ENCODE results near the gene ZNF521.
A peak's percentile ranks its signal among the peaks of the same experiment; 100 is the strongest.

The ZNF521 gene

GRCh38 chr18:25335676-25336075 is 16.3 kb downstream of the ZNF521 start:
- DNase-seq (ENCODE audit: low spot score) (no peak), FAIRE-seq (no peak)

DNA sequence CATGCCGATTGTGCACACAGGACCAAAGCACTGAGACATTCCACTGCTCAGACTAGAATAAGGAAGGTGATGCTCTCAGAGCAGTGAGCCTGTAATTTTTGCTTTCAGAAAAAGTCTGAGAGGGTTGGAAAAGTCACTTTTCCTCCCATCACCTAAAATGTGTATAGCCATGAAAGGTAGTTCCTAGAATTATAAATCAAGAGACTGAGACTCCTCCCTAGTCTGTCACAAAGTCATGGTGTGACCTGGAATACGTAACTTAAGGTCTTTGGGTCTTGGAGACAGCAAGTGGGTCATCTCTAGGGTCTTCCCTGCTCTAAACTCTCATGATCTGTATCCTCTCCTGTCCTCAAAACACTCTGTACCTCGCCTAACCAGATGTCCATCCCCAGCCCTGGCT is 16.9 kb downstream of the ZNF521 start:
- DNase-seq (ENCODE audit: low spot score) (no peak), FAIRE-seq (no peak)

- FAIRE-seq (no peak), DNase-seq (ENCODE audit: low spot score) (no peak)
Observed at GRCh38 chr18:25334588-25334987, 17.4 kb downstream of the ZNF521 start.

DNA sequence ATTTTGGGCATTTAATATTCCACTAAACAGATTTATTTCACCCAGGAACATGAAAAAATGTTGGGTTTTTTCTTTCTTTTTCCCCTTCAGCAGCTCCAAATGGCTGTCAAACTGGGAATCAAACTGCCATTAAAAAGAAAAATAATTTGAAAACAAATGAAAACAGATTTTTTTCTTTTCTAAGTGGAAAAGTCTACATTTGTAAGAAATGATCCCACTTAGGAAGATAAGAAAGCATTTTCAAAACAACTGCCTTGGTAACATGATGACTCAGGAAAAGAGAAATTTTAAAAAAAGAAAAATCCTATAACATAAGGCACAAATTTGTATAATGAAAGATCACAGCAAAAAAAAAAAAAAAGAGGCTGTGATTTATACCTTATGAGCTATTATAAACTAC is 20.0 kb downstream of the ZNF521 start:
- FAIRE-seq, result no peak

DNA sequence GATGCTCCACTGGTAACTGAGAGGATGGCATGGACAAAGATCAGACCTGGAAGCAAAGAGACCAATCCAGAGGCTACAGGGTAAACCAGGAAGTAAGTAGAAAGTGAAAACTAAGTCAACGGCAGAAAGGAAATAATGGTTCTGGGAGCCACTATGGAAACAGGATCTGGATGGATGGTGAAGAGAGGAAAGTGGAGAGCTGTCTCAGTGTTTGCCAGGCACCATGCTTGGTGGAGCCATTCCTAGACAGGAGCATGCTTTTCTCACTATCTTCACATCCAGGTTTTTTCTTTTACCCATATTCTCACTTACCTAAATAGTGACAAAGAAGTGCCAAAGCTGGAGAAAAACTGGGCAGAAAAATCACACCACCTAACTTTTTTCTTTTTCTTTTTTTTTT is 22.2 kb downstream of the ZNF521 start:
- FAIRE-seq (no peak), DNase-seq (ENCODE audit: low spot score) (no peak)

More for the DNA sequence above, 20.0 kb downstream of the ZNF521 start:
- no peak for DNase-seq (ENCODE audit: low spot score)

DNA sequence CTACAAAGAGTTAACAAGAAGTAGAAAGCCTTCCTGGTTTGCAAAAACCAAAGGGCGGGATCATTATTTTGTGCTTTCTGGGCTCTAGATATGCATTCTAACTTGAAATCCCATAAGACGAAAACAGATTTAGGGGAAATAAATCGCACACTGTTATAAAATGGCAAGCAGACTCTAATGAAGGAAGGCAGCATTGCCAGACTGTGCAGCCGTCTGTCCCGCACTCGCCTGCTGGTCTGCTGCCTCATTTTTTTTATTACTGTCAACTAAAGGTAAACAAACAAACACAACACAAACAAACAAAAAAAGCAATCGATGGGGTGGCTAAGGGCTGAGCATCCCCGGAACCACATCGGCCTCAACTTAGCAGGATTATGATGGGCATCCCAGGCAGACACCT is 24.4 kb downstream of the ZNF521 start:
- DNase-seq (ENCODE audit: low spot score) (no peak), FAIRE-seq (no peak)

- DNase-seq (ENCODE audit: low spot score), result no peak
- no peak for FAIRE-seq
Observed at GRCh38 chr18:25326361-25326952, 25.5 kb downstream of the ZNF521 start.

DNA sequence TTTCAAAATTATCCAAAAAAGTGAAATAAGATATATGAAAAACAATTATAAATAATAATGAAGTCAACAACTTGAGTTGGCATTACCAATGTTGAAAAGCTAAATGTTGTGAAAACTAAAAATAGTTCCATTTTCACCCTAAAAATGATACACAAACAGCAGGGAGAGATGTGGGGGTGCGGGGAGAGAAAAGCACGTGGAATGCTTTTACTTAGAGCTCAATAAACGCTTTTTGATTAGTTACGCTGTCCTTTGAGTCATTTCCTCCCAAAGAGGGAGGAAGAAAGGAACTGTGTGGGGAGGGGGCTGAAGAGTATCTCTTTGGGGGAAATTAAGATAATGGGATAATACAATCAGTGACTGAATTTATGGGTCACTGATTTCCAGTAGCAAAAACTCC is 29.2 kb downstream of the ZNF521 start:
- FAIRE-seq (no peak), DNase-seq (ENCODE audit: low spot score) (no peak)

DNA sequence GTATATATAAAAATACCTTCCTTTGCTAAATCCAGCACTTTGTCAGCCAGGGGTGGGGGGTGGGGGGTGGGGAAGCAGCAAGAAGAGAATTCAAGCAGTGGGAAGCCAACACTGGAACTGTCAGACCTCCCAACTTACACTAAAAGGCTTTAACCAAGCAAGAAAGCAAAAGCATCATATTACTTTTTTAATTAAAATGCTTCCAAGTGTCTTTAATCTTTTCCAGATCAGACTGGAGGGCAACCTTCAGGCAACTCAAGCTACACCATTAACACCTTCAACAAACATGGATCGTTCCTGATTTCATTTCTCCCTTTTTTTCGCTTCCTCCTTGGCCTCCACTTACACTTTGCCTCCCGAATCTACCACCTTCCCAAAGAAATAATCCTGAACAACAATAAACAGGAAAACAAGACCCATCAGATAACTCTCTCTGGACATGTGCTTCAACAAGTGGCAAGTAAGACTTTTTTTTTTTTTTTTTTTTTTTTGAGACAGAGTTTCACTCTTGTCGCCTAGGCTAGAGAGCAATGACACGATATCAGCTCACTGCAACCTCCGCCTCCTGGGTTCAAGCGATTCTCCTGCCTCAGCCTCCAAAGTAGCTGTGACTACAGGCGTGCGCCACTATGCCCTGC is 35.5 kb downstream of the ZNF521 start:
- no peak for FAIRE-seq
- no peak for DNase-seq (ENCODE audit: low spot score)

DNA sequence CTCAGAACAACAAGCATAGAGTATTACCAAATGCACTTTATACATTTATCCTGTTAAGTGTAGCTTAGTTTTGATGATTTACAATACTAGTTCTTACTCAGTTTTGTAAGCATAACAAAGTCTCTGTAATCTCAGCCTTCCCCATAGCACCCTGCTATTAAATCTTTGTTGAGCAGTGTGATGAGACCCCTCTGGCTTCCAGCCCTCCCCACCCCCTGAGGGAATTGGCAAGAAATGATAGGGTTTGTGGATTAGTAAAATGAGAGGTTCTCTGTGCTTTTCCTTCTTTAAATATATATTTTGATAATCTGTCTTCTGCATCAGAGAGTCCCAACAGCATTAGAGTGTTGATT is 37.2 kb downstream of the ZNF521 start:
- FAIRE-seq, result no peak

DNA sequence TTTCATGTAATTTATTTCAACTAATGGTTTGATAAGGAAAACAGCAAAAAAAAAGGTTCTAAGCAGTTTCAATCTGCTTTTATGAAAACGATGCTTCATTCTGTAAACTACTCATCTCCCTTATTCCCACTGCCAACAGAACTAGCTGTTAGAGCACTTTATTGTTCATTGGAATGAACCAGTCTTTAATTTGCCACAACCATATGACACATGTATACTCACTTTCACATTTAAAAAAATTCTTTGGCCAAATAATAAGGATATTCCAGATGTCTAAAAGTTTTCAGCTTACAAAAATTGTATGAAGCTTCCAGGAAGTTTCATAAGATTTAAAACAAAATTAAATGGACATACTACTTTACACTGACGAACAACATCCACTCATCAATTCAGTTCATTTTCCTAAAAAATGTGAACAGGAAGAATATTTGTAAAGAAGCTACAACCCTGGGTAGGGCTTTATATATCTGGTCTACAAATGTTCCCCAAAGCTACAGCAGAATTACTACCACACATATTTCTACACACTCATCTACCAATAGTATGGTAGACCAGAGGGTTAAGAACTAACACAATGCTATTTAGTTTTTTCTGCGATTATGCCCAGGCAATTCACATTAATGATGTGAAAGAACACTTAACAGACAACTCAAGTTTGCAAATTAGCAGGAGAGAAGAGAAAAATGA is 37.7 kb downstream of the ZNF521 start:
- DNase-seq (ENCODE audit: low spot score), result no peak

More for the DNA sequence above, 37.2 kb downstream of the ZNF521 start:
- DNase-seq (ENCODE audit: low spot score), result no peak

GRCh38 chr18:25313268-25313667 is 38.7 kb downstream of the ZNF521 start:
- DNase-seq (ENCODE audit: low spot score) (no peak), FAIRE-seq (no peak)

More for the DNA sequence above, 37.7 kb downstream of the ZNF521 start:
- FAIRE-seq, result no peak

DNA sequence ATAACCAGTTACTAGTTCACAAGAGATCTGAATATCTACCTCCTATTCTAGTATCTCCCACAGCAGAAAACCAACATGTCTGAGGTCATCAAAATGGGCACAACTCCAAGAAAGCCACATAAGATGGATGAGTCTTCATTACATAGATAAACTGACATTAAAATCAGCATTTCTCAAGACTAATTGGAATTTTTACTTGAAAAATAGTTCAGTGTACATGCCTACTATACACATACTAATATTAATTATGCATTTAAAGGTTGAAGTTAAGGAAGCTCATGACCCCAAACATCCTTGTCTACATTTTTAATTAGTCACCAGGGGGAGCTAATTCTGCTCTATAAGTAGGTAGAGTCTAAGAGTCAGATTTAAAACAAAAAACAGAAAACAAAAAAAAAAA is 41.9 kb downstream of the ZNF521 start:
- FAIRE-seq (no peak), DNase-seq (ENCODE audit: low spot score) (no peak)

DNA sequence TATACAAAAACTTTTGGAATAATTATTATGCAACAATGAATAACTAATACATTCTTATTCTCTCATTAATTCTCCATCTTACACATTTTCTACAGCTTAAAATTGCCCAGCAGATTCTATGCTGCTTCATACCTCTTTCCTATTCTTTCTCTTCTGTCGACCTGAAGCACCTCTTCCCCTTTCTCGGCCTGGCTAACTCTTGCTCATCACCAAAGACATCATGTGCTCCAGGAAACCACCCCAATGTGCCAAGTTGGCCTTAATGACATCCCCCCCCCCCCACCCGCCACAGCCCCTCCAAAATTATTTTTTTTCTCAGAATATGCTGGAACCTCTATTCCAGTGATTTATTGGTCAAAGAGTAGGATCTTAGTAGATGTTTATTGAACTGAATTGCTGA is 43.6 kb downstream of the ZNF521 start:
- DNase-seq (ENCODE audit: low spot score) (no peak), FAIRE-seq (no peak)

- DNase-seq (ENCODE audit: low spot score) (no peak), FAIRE-seq (no peak)
Observed at GRCh38 chr18:25307192-25307591, 44.8 kb downstream of the ZNF521 start.

DNA sequence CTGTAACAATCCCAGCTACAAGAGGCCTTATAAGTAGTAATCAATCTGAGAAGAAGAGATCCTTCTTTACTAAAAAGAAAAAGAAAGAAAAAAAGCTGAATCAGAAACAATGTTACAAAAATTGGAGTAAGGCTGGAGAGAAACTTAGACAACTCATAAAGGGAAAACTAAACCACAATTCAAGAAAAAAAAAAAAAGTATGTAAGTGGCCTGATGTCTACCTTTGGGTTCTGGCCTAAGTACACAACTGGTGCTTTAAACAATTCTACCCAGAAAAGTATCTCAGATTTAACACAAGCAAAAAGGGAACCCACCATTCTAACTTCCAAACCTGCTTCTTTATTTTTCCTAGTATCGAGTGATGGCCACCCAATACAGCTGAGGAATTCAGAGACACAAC is 45.3 kb downstream of the ZNF521 start:
- FAIRE-seq (no peak), DNase-seq (ENCODE audit: low spot score) (no peak)

GRCh38 chr18:25305584-25305983 is 46.4 kb downstream of the ZNF521 start:
- DNase-seq (ENCODE audit: low spot score), result no peak
- no peak for FAIRE-seq

DNA sequence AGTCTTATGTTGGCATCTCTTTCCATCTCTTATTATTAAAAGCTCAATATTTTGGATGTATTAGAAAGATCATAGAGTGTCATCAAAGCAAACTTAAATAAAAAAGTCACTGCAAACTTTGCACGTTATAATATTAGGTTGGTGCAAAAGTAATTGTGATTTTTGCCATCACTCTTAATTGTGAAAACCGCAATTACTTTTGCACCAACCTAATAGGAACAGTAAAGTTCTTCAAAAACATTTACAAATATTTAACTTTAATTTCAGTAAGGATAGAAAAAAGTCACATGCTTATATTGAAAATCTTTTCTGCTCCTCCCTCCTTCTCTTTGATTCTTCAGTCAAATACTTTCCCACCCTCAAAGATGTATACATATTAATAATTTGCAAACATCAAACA is 51.5 kb downstream of the ZNF521 start:
- FAIRE-seq (no peak), DNase-seq (ENCODE audit: low spot score) (no peak)

DNA sequence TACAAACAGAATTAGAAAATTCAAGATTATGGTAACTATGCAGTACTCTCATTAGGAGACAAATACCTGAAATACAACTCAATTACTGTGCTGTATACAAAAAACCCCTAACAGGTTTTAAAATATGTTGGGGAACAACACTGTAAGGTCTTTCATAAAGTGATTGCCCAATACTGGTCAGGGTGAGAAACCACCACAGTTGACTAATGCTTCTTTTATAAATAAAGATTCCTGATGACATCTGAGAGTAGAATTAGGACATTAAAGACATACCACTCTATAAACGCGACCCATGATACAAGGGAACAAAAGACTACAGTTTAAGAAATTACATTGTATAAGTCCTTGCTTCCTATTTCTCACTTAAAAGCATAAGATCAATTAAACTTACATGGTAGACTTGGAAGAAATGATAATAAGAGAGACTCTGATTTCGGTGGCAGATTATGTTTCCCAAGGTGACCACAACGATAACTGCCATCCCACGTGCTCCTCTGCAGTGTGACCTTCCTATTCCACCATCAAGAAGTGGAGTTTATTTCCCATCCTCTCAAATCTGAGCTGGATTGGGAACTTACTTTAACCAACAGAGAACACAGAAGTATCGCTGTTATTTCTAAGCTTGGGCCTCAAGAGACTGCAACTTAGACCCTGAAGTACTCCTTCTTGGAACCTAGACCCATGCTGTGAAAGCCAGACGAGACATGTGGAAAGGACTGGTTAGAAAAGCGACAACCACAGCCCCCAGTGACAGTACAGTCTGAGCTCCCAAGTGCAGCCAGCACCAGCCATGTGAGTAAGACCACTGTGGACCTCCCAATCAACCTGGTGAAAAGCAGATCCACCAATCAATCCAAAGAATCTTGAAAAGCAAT is 52.3 kb downstream of the ZNF521 start:
- no peak for DNase-seq (ENCODE audit: low spot score)
- FAIRE-seq, result no peak

DNA sequence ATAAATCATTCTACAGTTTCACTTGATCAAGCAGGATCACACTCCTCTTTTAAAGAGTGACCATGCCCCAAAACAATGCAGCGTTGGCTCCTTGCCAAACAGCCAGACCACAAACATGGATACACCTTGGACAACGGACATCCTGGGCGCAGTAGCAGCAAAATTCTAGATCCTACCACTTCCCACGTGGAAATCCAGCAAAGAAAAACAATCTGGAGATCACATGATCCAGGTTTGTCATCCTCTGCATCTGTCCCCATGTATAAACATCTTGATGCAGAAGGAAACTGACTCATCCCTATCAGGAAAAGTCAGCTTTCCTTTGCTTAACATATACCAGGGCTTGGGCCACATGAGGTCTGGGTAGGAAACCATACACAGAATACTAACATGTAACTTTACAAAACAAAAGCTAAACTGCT is 53.1 kb downstream of the ZNF521 start:
- peak; percentile 29 for DNase-seq (ENCODE audit: low spot score)
- no peak for FAIRE-seq

DNA sequence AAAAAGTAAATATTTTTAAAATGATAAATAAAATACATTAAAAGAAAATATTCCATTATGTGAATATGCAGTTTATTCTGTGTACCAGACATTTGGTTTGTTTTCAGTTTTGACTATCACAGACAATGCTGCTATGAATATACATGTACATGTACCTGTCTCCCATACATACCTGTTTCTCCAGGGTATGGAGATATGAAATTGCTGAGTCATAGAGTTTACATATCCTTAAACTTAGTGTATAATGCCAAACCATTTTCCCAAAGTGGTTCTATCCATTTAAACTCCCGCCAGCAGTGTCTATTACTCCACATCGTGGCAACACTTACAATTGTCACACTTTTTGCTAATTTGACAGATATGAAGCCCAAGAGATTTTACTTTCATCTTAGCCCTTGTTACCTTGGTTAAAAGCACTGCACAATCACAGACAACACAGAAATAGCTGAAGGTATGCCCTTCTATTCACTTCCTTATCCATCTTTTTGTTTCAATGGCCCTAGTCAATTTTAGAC is 56.3 kb downstream of the ZNF521 start:
- no peak for DNase-seq (ENCODE audit: low spot score)
- no peak for FAIRE-seq

- no peak for FAIRE-seq
- DNase-seq (ENCODE audit: low spot score), result no peak
Observed at GRCh38 chr18:25291150-25291549, 60.8 kb downstream of the ZNF521 start.
